ENCODE data around the gene DNAJC22. TPM values are rescaled to one million over a fixed set of nuclear protein-coding genes. Genes with fewer than 3 reads are reported as not detected.
A peak's percentile ranks its signal among the peaks of the same experiment; 100 is the strongest.

DNAJC22 gene
- total RNA-seq, 1 donor from 2014 or later: 1.8 TPM

- no peak for DNase-seq (ENCODE audit: low spot score)
- Mint-ChIP-seq H3K27ac (ENCODE audit: unreplicated experiment) (no peak overlapping the region), H3K4me3 (ENCODE audit: unreplicated experiment) (no peak overlapping the region), H3K9me3 (ENCODE audit: unreplicated experiment) (no peaks in the 10 kb centered on the region), H3K4me1 (ENCODE audit: unreplicated experiment) (no peaks in the 10 kb centered on the region), H3K36me3 (ENCODE audit: low read depth, unreplicated experiment) (peaks cover 5% of the 10 kb centered on the region), H3K27me3 (ENCODE audit: unreplicated experiment) (peaks cover 2% of the 10 kb centered on the region)
- no peak for TF ChIP-seq CTCF (IDR thresholded peaks at IDR 0.05; ENCODE audit: unreplicated experiment)
Observed at GRCh38 chr12:49389387-49389703, 42.7 kb downstream of the DNAJC22 start.

- Mint-ChIP-seq H3K36me3 (ENCODE audit: low read depth, unreplicated experiment) (peaks cover 3% of the 10 kb centered on the region), H3K4me1 (ENCODE audit: unreplicated experiment) (peaks cover 28% of the 10 kb centered on the region), H3K4me3 (ENCODE audit: unreplicated experiment) (no peak overlapping the region), H3K9me3 (ENCODE audit: unreplicated experiment) (no peaks in the 10 kb centered on the region), H3K27ac (ENCODE audit: unreplicated experiment) (peak overlapping the region; percentile 21), H3K27me3 (ENCODE audit: unreplicated experiment) (peaks cover 2% of the 10 kb centered on the region)
- no peak for DNase-seq (ENCODE audit: low spot score)
- TF ChIP-seq CTCF (IDR thresholded peaks at IDR 0.05; ENCODE audit: unreplicated experiment): no peak
Observed at GRCh38 chr12:49397000-49397399, 50.3 kb downstream of the DNAJC22 start.

GRCh38 chr12:49400304-49400703, 53.6 kb downstream of the DNAJC22 start:
- Mint-ChIP-seq H3K9me3 (ENCODE audit: unreplicated experiment) (no peaks in the 10 kb centered on the region), H3K36me3 (ENCODE audit: low read depth, unreplicated experiment) (peaks cover 3% of the 10 kb centered on the region), H3K4me3 (ENCODE audit: unreplicated experiment) (no peak overlapping the region), H3K27ac (ENCODE audit: unreplicated experiment) (peak overlapping the region; percentile 58), H3K4me1 (ENCODE audit: unreplicated experiment) (peaks cover 44% of the 10 kb centered on the region), H3K27me3 (ENCODE audit: unreplicated experiment) (peaks cover 5% of the 10 kb centered on the region)
- TF ChIP-seq CTCF (IDR thresholded peaks at IDR 0.05; ENCODE audit: unreplicated experiment): no peak
- DNase-seq (ENCODE audit: low spot score): no peak

Other genes starting within 250 kb of the DNAJC22 start
- 175 TPM for gene LMBR1L, start 236.0 kb upstream of the DNAJC22 start, total RNA-seq (ENCODE audit: unreplicated experiment)
- 915 TPM for gene TUBA1B, start 215.5 kb upstream of the DNAJC22 start, total RNA-seq (ENCODE audit: unreplicated experiment)
- gene TUBA1A, start 157.8 kb upstream of the DNAJC22 start, total RNA-seq (ENCODE audit: unreplicated experiment): 924 TPM
- gene TUBA1C, start 81.8 kb upstream of the DNAJC22 start, total RNA-seq (ENCODE audit: unreplicated experiment): 129 TPM
- gene PRPH, start 51.7 kb upstream of the DNAJC22 start, total RNA-seq (ENCODE audit: unreplicated experiment): not detected
- 12.4 TPM for gene TROAP, start 23.6 kb upstream of the DNAJC22 start, total RNA-seq (ENCODE audit: unreplicated experiment)
- gene C1QL4, start 9.7 kb upstream of the DNAJC22 start, total RNA-seq (ENCODE audit: unreplicated experiment): not detected
- 37.3 TPM for gene SPATS2, start 20.6 kb downstream of the DNAJC22 start, total RNA-seq (ENCODE audit: unreplicated experiment)
- 0.15 TPM for gene KCNH3, start 192.1 kb downstream of the DNAJC22 start, total RNA-seq (ENCODE audit: unreplicated experiment)
- gene MCRS1, start 221.3 kb downstream of the DNAJC22 start, total RNA-seq (ENCODE audit: unreplicated experiment): 60.8 TPM